Measurements from ENCODE around the gene RDH11.

Gene RDH11

DNA sequence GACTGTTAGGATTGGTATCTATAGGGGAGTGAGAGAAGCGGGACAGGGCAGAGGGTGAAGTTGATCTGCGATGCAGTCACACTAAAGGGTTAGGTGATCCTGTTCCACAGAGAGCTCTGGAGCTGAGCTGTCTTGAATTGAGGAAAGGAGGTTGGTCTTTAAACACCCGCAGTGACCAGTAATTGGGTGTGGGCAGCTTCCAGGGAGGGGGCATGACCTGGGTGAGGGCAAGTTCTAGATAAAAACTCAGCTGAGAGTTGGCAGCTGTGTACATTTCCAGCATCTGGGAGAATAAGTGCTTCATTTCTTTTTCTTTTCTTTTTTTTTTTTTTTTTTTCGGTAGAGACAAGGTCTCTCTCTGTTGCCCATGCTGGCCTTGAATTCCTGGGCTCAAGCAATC lies 41.2 kb upstream of the RDH11 start:
- no peak overlapping the region for H3K9ac ChIP-seq (ENCODE audit: low read depth, low read length, poor library complexity, severe bottlenecking)
- H3K4me3 ChIP-seq (ENCODE audit: low read length, poor library complexity, severe bottlenecking): no peak overlapping the region
- H3K9me3 ChIP-seq (ENCODE audit: insufficient read depth, low read depth, low read length): no peaks in the 10 kb centered on the region
- no peak overlapping the region for H2AFZ ChIP-seq (ENCODE audit: low read length)
- no peaks in the 10 kb centered on the region for H4K20me1 ChIP-seq (ENCODE audit: insufficient read depth, low read length, poor library complexity, severe bottlenecking)
- H3F3A ChIP-seq (ENCODE audit: low read depth): no peaks in the 10 kb centered on the region
- H3K79me2 ChIP-seq (ENCODE audit: insufficient read depth, low read length): no peaks in the 10 kb centered on the region
- TF ChIP-seq EZH2phosphoT487 (IDR thresholded peaks at IDR 0.05; ENCODE audit: borderline replicate concordance): no peak
- TF ChIP-seq, protein P1, sequence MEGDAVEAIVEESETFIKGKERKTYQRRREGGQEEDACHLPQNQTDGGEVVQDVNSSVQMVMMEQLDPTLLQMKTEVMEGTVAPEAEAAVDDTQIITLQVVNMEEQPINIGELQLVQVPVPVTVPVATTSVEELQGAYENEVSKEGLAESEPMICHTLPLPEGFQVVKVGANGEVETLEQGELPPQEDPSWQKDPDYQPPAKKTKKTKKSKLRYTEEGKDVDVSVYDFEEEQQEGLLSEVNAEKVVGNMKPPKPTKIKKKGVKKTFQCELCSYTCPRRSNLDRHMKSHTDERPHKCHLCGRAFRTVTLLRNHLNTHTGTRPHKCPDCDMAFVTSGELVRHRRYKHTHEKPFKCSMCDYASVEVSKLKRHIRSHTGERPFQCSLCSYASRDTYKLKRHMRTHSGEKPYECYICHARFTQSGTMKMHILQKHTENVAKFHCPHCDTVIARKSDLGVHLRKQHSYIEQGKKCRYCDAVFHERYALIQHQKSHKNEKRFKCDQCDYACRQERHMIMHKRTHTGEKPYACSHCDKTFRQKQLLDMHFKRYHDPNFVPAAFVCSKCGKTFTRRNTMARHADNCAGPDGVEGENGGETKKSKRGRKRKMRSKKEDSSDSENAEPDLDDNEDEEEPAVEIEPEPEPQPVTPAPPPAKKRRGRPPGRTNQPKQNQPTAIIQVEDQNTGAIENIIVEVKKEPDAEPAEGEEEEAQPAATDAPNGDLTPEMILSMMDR (conservative IDR thresholded peaks at IDR 0.05; ENCODE audit: low read length): no peak
- H3K36me3 ChIP-seq (ENCODE audit: insufficient read depth, low read length): no peaks in the 10 kb centered on the region
- no peaks in the 10 kb centered on the region for H3K27me3 ChIP-seq (ENCODE audit: insufficient read depth, low read length, poor library complexity, severe bottlenecking)
- no peaks in the 10 kb centered on the region for H3K4me1 ChIP-seq (ENCODE audit: insufficient read depth, low read length, poor library complexity, severe bottlenecking)
- H3K4me2 ChIP-seq (ENCODE audit: low read depth, low read length, poor library complexity, severe bottlenecking): no peak overlapping the region
- H3K9me2 ChIP-seq (replicated peaks; ENCODE audit: low read depth, low read length): no peaks in the 10 kb centered on the region

- no peaks in the 10 kb centered on the region for H3K9me3 ChIP-seq (ENCODE audit: insufficient read depth, low read depth, low read length)
- no peak overlapping the region for H3K4me3 ChIP-seq (ENCODE audit: low read length, poor library complexity, severe bottlenecking)
- H3K4me2 ChIP-seq (ENCODE audit: low read depth, low read length, poor library complexity, severe bottlenecking): no peak overlapping the region
- no peaks in the 10 kb centered on the region for H3K4me1 ChIP-seq (ENCODE audit: insufficient read depth, low read length, poor library complexity, severe bottlenecking)
- H3K36me3 ChIP-seq (ENCODE audit: insufficient read depth, low read length): no peaks in the 10 kb centered on the region
- no peaks in the 10 kb centered on the region for H3K9me2 ChIP-seq (replicated peaks; ENCODE audit: low read depth, low read length)
- H3F3A ChIP-seq (ENCODE audit: low read depth): no peaks in the 10 kb centered on the region
- TF ChIP-seq EZH2phosphoT487 (IDR thresholded peaks at IDR 0.05; ENCODE audit: borderline replicate concordance): no peak
- TF ChIP-seq, protein P1 (conservative IDR thresholded peaks at IDR 0.05; ENCODE audit: low read length): no peak
- no peaks in the 10 kb centered on the region for H4K20me1 ChIP-seq (ENCODE audit: insufficient read depth, low read length, poor library complexity, severe bottlenecking)
- no peaks in the 10 kb centered on the region for H3K27me3 ChIP-seq (ENCODE audit: insufficient read depth, low read length, poor library complexity, severe bottlenecking)
- H3K9ac ChIP-seq (ENCODE audit: low read depth, low read length, poor library complexity, severe bottlenecking): no peak overlapping the region
- H3K79me2 ChIP-seq (ENCODE audit: insufficient read depth, low read length): no peaks in the 10 kb centered on the region
- H2AFZ ChIP-seq (ENCODE audit: low read length): no peak overlapping the region
Measured at GRCh38 chr14:67735336-67736147, 40.0 kb upstream of the RDH11 start.

DNA sequence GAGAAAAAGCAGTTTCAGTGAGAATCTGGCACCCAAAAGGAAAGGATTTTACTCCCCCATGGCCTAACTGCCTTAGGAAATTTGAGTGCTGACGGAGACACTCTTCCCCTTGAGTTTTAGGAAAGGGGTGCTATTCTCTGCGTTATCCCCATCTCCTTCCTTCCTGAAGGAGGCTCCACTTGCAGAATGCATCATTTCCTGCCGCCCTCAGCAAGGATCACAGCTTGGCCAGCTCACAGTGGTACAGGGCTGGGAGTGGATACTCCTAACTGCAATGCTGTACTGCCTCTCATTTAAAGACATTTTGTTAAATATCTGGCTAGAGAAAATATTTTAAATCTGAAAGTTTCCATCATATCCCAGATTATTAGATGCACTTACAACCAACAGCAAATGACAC lies 39.1 kb upstream of the RDH11 start:
- no peaks in the 10 kb centered on the region for H3K9me3 ChIP-seq (ENCODE audit: insufficient read depth, low read depth, low read length)
- no peaks in the 10 kb centered on the region for H3K4me1 ChIP-seq (ENCODE audit: insufficient read depth, low read length, poor library complexity, severe bottlenecking)
- H4K20me1 ChIP-seq (ENCODE audit: insufficient read depth, low read length, poor library complexity, severe bottlenecking): no peaks in the 10 kb centered on the region
- no peak overlapping the region for H2AFZ ChIP-seq (ENCODE audit: low read length)
- H3K9ac ChIP-seq (ENCODE audit: low read depth, low read length, poor library complexity, severe bottlenecking): no peak overlapping the region
- H3F3A ChIP-seq (ENCODE audit: low read depth): no peaks in the 10 kb centered on the region
- H3K4me2 ChIP-seq (ENCODE audit: low read depth, low read length, poor library complexity, severe bottlenecking): no peak overlapping the region
- no peaks in the 10 kb centered on the region for H3K9me2 ChIP-seq (replicated peaks; ENCODE audit: low read depth, low read length)
- TF ChIP-seq, protein P1 (conservative IDR thresholded peaks at IDR 0.05; ENCODE audit: low read length): no peak
- H3K79me2 ChIP-seq (ENCODE audit: insufficient read depth, low read length): no peaks in the 10 kb centered on the region
- no peak overlapping the region for H3K4me3 ChIP-seq (ENCODE audit: low read length, poor library complexity, severe bottlenecking)
- H3K36me3 ChIP-seq (ENCODE audit: insufficient read depth, low read length): no peaks in the 10 kb centered on the region
- H3K27me3 ChIP-seq (ENCODE audit: insufficient read depth, low read length, poor library complexity, severe bottlenecking): no peaks in the 10 kb centered on the region
